ENCODE data around the gene ABT1.

ABT1 gene

DNA sequence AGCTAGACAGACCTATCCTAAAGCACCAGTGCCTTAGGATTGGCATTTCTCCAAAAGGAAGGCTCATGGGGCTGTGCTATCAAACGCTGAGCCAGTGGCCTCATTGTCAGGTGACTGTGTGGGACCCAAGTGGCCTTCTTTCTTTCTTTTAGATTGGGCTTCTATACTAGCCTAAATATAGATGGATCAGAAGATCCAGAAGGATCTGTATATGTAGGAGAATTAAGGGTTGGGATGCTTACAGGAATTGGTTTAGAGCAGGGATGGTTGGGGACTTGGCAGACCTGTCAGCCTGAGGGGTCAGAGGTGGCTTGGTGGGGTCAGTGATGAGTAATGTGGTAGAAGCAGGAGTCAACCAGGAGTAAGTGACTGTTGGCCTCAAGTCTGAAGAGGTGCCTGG lies 14.8 kb downstream of the ABT1 start:
- no peaks in the 10 kb centered on the region for H3K36me3 ChIP-seq (ENCODE audit: control insufficient read depth in 4 of 4, insufficient read depth in 4 of 4, low read length in 3 of 4)
- H3K4me1 ChIP-seq (ENCODE audit: control extremely low read depth in 1 of 4, control insufficient read depth in 4 of 4, insufficient read depth in 4 of 4, low read length in 3 of 4), result peaks cover 0 to 15% (median 11%) of the 10 kb centered on the region in 4 experiments
- CTCF ChIA-PET, result interaction anchor here (2.6 kb wide), 1 partner anchor 467 kb away, joined by 9 read pairs; no protein-coding TSS in a partner anchor
- POLR2A ChIA-PET, result no interaction called here
- H3K27me3 ChIP-seq (replicated peaks in 2 of 5; ENCODE audit: control insufficient read depth in 4 of 5, insufficient read depth in 5 of 5, low read length in 4 of 5), result peaks cover 10 to 47% (median 39%) of the 10 kb centered on the region in 5 experiments
- H3K27ac ChIP-seq (ENCODE audit: insufficient read depth in 1 of 2, low read depth in 1 of 2, low read length in 2 of 2, poor library complexity in 1 of 2, severe bottlenecking in 2 of 2), result no peak overlapping the region
- H3K9me3 ChIP-seq (ENCODE audit: control extremely low read depth in 1 of 5, control insufficient read depth in 4 of 5, insufficient read depth in 2 of 5, low read depth in 1 of 5, low read length in 4 of 5), result peaks cover under 1 to 7% (median 4%) of the 10 kb centered on the region in 5 experiments
- no peak for DNase-seq
- H3K4me3 ChIP-seq (ENCODE audit: control insufficient read depth in 1 of 7, extremely low read depth in 1 of 7, insufficient read depth in 4 of 7, low read depth in 2 of 7, low read length in 6 of 7), result no peak overlapping the region
- 71% methylated on average over 1 of the region's 1 CpG for WGBS (ENCODE audit: insufficient coverage)

DNA sequence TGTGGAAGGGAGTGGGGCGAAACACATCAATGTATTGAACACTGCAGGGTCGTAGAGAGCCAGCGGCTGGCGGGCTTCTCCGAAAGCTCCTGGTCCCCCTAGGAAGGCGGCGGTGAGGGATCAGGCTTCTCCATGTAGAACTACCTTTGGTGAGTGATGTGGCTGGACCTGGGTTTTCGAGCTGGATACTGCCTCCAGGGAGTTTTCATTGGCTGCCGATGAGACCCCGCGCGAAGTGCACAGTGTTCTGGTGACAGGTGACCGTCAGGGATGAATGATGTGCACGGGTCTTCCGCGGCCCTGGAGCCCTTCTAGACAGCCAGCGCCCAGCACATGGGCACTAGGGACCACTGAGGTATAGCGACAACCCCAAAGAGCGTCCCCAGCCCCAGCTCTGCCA lies 16.4 kb downstream of the ABT1 start:
- no peaks in the 10 kb centered on the region for H3K36me3 ChIP-seq (ENCODE audit: control insufficient read depth in 4 of 4, insufficient read depth in 4 of 4, low read length in 3 of 4)
- DNase-seq, result no peak
- POLR2A ChIA-PET, result no interaction called here
- H3K4me1 ChIP-seq (ENCODE audit: control extremely low read depth in 1 of 4, control insufficient read depth in 4 of 4, insufficient read depth in 4 of 4, low read length in 3 of 4), result peaks cover 0 to 12% (median 11%) of the 10 kb centered on the region in 4 experiments
- 61% methylated on average over 18 of the region's 19 CpGs for WGBS (ENCODE audit: insufficient coverage)
- H3K4me3 ChIP-seq (ENCODE audit: control insufficient read depth in 1 of 7, extremely low read depth in 1 of 7, insufficient read depth in 4 of 7, low read depth in 2 of 7, low read length in 6 of 7), result no peak overlapping the region
- peaks cover 3 to 10% (median 5%) of the 10 kb centered on the region in 5 experiments for H3K9me3 ChIP-seq (ENCODE audit: control extremely low read depth in 1 of 5, control insufficient read depth in 4 of 5, insufficient read depth in 2 of 5, low read depth in 1 of 5, low read length in 4 of 5)
- peaks cover 10 to 50% (median 38%) of the 10 kb centered on the region in 5 experiments for H3K27me3 ChIP-seq (replicated peaks in 2 of 5; ENCODE audit: control insufficient read depth in 4 of 5, insufficient read depth in 5 of 5, low read length in 4 of 5)
- CTCF ChIA-PET, result no interaction called here
- no peak overlapping the region for H3K27ac ChIP-seq (ENCODE audit: insufficient read depth in 1 of 2, low read depth in 1 of 2, low read length in 2 of 2, poor library complexity in 1 of 2, severe bottlenecking in 2 of 2)

- Histone ChIP-seq H3K9me3 (ENCODE audit: control extremely low read depth in 1 of 5, control insufficient read depth in 4 of 5, insufficient read depth in 2 of 5, low read depth in 1 of 5, low read length in 4 of 5) (peaks cover 3 to 10% (median 5%) of the 10 kb centered on the region in 5 experiments), H3K36me3 (ENCODE audit: control insufficient read depth in 4 of 4, insufficient read depth in 4 of 4, low read length in 3 of 4) (no peaks in the 10 kb centered on the region), H3K27me3 (replicated peaks in 2 of 5; ENCODE audit: control insufficient read depth in 4 of 5, insufficient read depth in 5 of 5, low read length in 4 of 5) (peaks cover 10 to 50% (median 38%) of the 10 kb centered on the region in 5 experiments), H3K4me3 (ENCODE audit: control insufficient read depth in 1 of 7, extremely low read depth in 1 of 7, insufficient read depth in 4 of 7, low read depth in 2 of 7, low read length in 6 of 7) (peak overlapping the region in 6 of 7 experiments; percentile 34 to 74 (median 54)), H3K27ac (ENCODE audit: insufficient read depth in 1 of 2, low read depth in 1 of 2, low read length in 2 of 2, poor library complexity in 1 of 2, severe bottlenecking in 2 of 2) (no peak overlapping the region), H3K4me1 (ENCODE audit: control extremely low read depth in 1 of 4, control insufficient read depth in 4 of 4, insufficient read depth in 4 of 4, low read length in 3 of 4) (peaks cover 0 to 12% (median 11%) of the 10 kb centered on the region in 4 experiments)
- POLR2A ChIA-PET, result no interaction called here
- peak in 2 of 3 donors; percentile 19 to 33 for DNase-seq
- CTCF ChIA-PET, result interaction anchor here (1.1 kb wide), 1 partner anchor 38 kb away, joined by 3 read pairs; no protein-coding TSS in a partner anchor
- 2% methylated on average over 58 of the region's 68 CpGs for WGBS (ENCODE audit: insufficient coverage)
Observed at GRCh38 chr6:26613689-26614683, 17.2 kb downstream of the ABT1 start.

- POLR2A ChIA-PET, result no interaction called here
Observed at GRCh38 chr6:26623339-26623859, 26.6 kb downstream of the ABT1 start.

GRCh38 chr6:26624557-26624956 lies 27.8 kb downstream of the ABT1 start:
- Histone ChIP-seq H3K36me3 (ENCODE audit: control insufficient read depth in 4 of 4, insufficient read depth in 4 of 4, low read length in 3 of 4) (no peaks in the 10 kb centered on the region), H3K4me1 (ENCODE audit: control extremely low read depth in 1 of 4, control insufficient read depth in 4 of 4, insufficient read depth in 4 of 4, low read length in 3 of 4) (no peaks in the 10 kb centered on the region), H3K27me3 (replicated peaks in 2 of 5; ENCODE audit: control insufficient read depth in 4 of 5, insufficient read depth in 5 of 5, low read length in 4 of 5) (peaks cover 0 to 11% (median 2%) of the 10 kb centered on the region in 5 experiments), H3K9me3 (ENCODE audit: control extremely low read depth in 1 of 5, control insufficient read depth in 4 of 5, insufficient read depth in 2 of 5, low read depth in 1 of 5, low read length in 4 of 5) (peaks cover 0 to 5% (median 0%) of the 10 kb centered on the region in 5 experiments), H3K4me3 (ENCODE audit: control insufficient read depth in 1 of 7, extremely low read depth in 1 of 7, insufficient read depth in 4 of 7, low read depth in 2 of 7, low read length in 6 of 7) (no peak overlapping the region), H3K27ac (ENCODE audit: insufficient read depth in 1 of 2, low read depth in 1 of 2, low read length in 2 of 2, poor library complexity in 1 of 2, severe bottlenecking in 2 of 2) (no peak overlapping the region)
- 100% methylated on average over 1 of the region's 1 CpG for WGBS (ENCODE audit: insufficient coverage)
- CTCF ChIA-PET, result no interaction called here
- POLR2A ChIA-PET, result no interaction called here
- DNase-seq, result no peak

More at GRCh38 chr6:26623339-26623859, 26.6 kb downstream of the ABT1 start:
- H3K27ac ChIP-seq (ENCODE audit: insufficient read depth in 1 of 2, low read depth in 1 of 2, low read length in 2 of 2, poor library complexity in 1 of 2, severe bottlenecking in 2 of 2), result no peak overlapping the region
- no peak for DNase-seq
- no peak overlapping the region for H3K4me3 ChIP-seq (ENCODE audit: control insufficient read depth in 1 of 7, extremely low read depth in 1 of 7, insufficient read depth in 4 of 7, low read depth in 2 of 7, low read length in 6 of 7)
- H3K4me1 ChIP-seq (ENCODE audit: control extremely low read depth in 1 of 4, control insufficient read depth in 4 of 4, insufficient read depth in 4 of 4, low read length in 3 of 4), result no peaks in the 10 kb centered on the region
- peaks cover 0 to 11% (median 2%) of the 10 kb centered on the region in 5 experiments for H3K27me3 ChIP-seq (replicated peaks in 2 of 5; ENCODE audit: control insufficient read depth in 4 of 5, insufficient read depth in 5 of 5, low read length in 4 of 5)
- H3K9me3 ChIP-seq (ENCODE audit: control extremely low read depth in 1 of 5, control insufficient read depth in 4 of 5, insufficient read depth in 2 of 5, low read depth in 1 of 5, low read length in 4 of 5), result peaks cover 0 to 5% (median 0%) of the 10 kb centered on the region in 5 experiments
- no peaks in the 10 kb centered on the region for H3K36me3 ChIP-seq (ENCODE audit: control insufficient read depth in 4 of 4, insufficient read depth in 4 of 4, low read length in 3 of 4)
- CTCF ChIA-PET, result no interaction called here
- no CpG with 5 or more reads among the region's 1 CpG for WGBS (ENCODE audit: insufficient coverage)

DNA sequence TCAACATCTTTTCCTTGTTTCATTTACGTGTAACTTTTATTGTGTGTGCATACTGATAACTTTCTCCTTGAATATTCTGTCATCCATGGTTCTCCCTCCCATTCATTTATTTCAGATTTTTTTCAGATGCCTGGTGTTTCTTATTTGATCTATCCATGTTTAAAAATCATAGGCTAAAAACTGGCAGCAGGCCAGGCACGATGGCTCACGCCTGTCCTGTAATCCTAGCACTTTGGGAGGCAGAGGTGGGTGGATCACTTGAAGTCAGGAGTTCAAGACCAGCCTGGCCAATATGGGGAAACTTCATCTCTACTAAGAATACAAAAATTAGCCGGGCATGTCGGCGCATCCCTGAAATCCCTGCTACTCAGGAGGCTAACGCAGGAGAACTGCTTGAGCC lies 31.1 kb downstream of the ABT1 start:
- ChIA-PET CTCF (no interaction called here), POLR2A (no interaction called here)
- Histone ChIP-seq H3K4me1 (ENCODE audit: control extremely low read depth in 1 of 4, control insufficient read depth in 4 of 4, insufficient read depth in 4 of 4, low read length in 3 of 4) (no peaks in the 10 kb centered on the region), H3K4me3 (ENCODE audit: control insufficient read depth in 1 of 7, extremely low read depth in 1 of 7, insufficient read depth in 4 of 7, low read depth in 2 of 7, low read length in 6 of 7) (no peak overlapping the region), H3K27ac (ENCODE audit: insufficient read depth in 1 of 2, low read depth in 1 of 2, low read length in 2 of 2, poor library complexity in 1 of 2, severe bottlenecking in 2 of 2) (no peak overlapping the region), H3K36me3 (ENCODE audit: control insufficient read depth in 4 of 4, insufficient read depth in 4 of 4, low read length in 3 of 4) (no peaks in the 10 kb centered on the region), H3K9me3 (ENCODE audit: control extremely low read depth in 1 of 5, control insufficient read depth in 4 of 5, insufficient read depth in 2 of 5, low read depth in 1 of 5, low read length in 4 of 5) (peaks cover 0 to 7% (median 0%) of the 10 kb centered on the region in 5 experiments), H3K27me3 (replicated peaks in 2 of 5; ENCODE audit: control insufficient read depth in 4 of 5, insufficient read depth in 5 of 5, low read length in 4 of 5) (no peaks in the 10 kb centered on the region)
- 100% methylated on average over 5 of the region's 7 CpGs for WGBS (ENCODE audit: insufficient coverage)
- no peak for DNase-seq

- peaks cover 0 to 7% (median 0%) of the 10 kb centered on the region in 5 experiments for H3K9me3 ChIP-seq (ENCODE audit: control extremely low read depth in 1 of 5, control insufficient read depth in 4 of 5, insufficient read depth in 2 of 5, low read depth in 1 of 5, low read length in 4 of 5)
- peaks cover 0 to 6% (median 0%) of the 10 kb centered on the region in 4 experiments for H3K36me3 ChIP-seq (ENCODE audit: control insufficient read depth in 4 of 4, insufficient read depth in 4 of 4, low read length in 3 of 4)
- CTCF ChIA-PET, result no interaction called here
- WGBS (ENCODE audit: insufficient coverage), result no CpG with 5 or more reads among the region's 1 CpG
- POLR2A ChIA-PET, result no interaction called here
- no peaks in the 10 kb centered on the region for H3K27me3 ChIP-seq (replicated peaks in 2 of 5; ENCODE audit: control insufficient read depth in 4 of 5, insufficient read depth in 5 of 5, low read length in 4 of 5)
- DNase-seq, result no peak
- no peak overlapping the region for H3K4me3 ChIP-seq (ENCODE audit: control insufficient read depth in 1 of 7, extremely low read depth in 1 of 7, insufficient read depth in 4 of 7, low read depth in 2 of 7, low read length in 6 of 7)
- H3K27ac ChIP-seq (ENCODE audit: insufficient read depth in 1 of 2, low read depth in 1 of 2, low read length in 2 of 2, poor library complexity in 1 of 2, severe bottlenecking in 2 of 2), result no peak overlapping the region
- H3K4me1 ChIP-seq (ENCODE audit: control extremely low read depth in 1 of 4, control insufficient read depth in 4 of 4, insufficient read depth in 4 of 4, low read length in 3 of 4), result no peaks in the 10 kb centered on the region
Observed at GRCh38 chr6:26629359-26629758, 32.6 kb downstream of the ABT1 start.
